ENCODE data around the gene SETX.
A peak's percentile ranks its signal among the peaks of the same experiment; 100 is the strongest.

The SETX gene
- total RNA-seq = 319 to 395 (median 358) reads per million in 3 donors

- no peaks in the 10 kb centered on the region for H3K9me3 ChIP-seq (ENCODE audit: control insufficient read depth, low read length)
- peak; percentile 91 to 94 (median 92) for DNase-seq
- peak within 1 kb of the TSS; percentile 94 for H3K27ac ChIP-seq (ENCODE audit: insufficient read depth, low read length, poor library complexity, severe bottlenecking)
- H3K27me3 ChIP-seq (replicated peaks; ENCODE audit: control insufficient read depth, insufficient read depth, low read length, poor library complexity, severe bottlenecking) = no peaks in the 10 kb centered on the region
- peaks cover 36% of the 10 kb centered on the region for H3K4me1 ChIP-seq (ENCODE audit: control insufficient read depth, insufficient read depth, low read length, poor library complexity, severe bottlenecking)
- peaks cover 15% of the 10 kb centered on the region for H3K36me3 ChIP-seq (ENCODE audit: control insufficient read depth, insufficient read depth, low read length)
- peak within 1 kb of the TSS; percentile 76 for H3K4me3 ChIP-seq (ENCODE audit: insufficient read depth, low read depth, low read length, poor library complexity, severe bottlenecking)
Measured at GRCh38 chr9:132354637-132355355, at the start of gene SETX. Gene SETX (minus strand): TSS chr9:132354986. CDS start chr9:132349428, 5,558 bp downstream.

- no peak for DNase-seq
- Histone ChIP-seq H3K9me3 (ENCODE audit: control insufficient read depth, low read length) (no peaks in the 10 kb centered on the region), H3K27ac (ENCODE audit: insufficient read depth, low read length, poor library complexity, severe bottlenecking) (peak overlapping the region; percentile 19), H3K36me3 (ENCODE audit: control insufficient read depth, insufficient read depth, low read length) (peaks cover 23% of the 10 kb centered on the region), H3K4me3 (ENCODE audit: insufficient read depth, low read depth, low read length, poor library complexity, severe bottlenecking) (no peak overlapping the region), H3K27me3 (replicated peaks; ENCODE audit: control insufficient read depth, insufficient read depth, low read length, poor library complexity, severe bottlenecking) (no peaks in the 10 kb centered on the region), H3K4me1 (ENCODE audit: control insufficient read depth, insufficient read depth, low read length, poor library complexity, severe bottlenecking) (peaks cover 16% of the 10 kb centered on the region)
Measured at GRCh38 chr9:132404228-132404881, 49.6 kb upstream of the SETX start.

GRCh38 chr9:132401824-132402223 lies 47.0 kb upstream of the SETX start:
- Histone ChIP-seq H3K27ac (ENCODE audit: insufficient read depth, low read length, poor library complexity, severe bottlenecking) (no peak overlapping the region), H3K4me3 (ENCODE audit: insufficient read depth, low read depth, low read length, poor library complexity, severe bottlenecking) (no peak overlapping the region), H3K36me3 (ENCODE audit: control insufficient read depth, insufficient read depth, low read length) (peaks cover 42% of the 10 kb centered on the region), H3K9me3 (ENCODE audit: control insufficient read depth, low read length) (no peaks in the 10 kb centered on the region), H3K27me3 (replicated peaks; ENCODE audit: control insufficient read depth, insufficient read depth, low read length, poor library complexity, severe bottlenecking) (no peaks in the 10 kb centered on the region), H3K4me1 (ENCODE audit: control insufficient read depth, insufficient read depth, low read length, poor library complexity, severe bottlenecking) (peaks cover 16% of the 10 kb centered on the region)
- no peak for DNase-seq

- Histone ChIP-seq H3K27me3 (replicated peaks; ENCODE audit: control insufficient read depth, insufficient read depth, low read length, poor library complexity, severe bottlenecking) (no peaks in the 10 kb centered on the region), H3K4me3 (ENCODE audit: insufficient read depth, low read depth, low read length, poor library complexity, severe bottlenecking) (no peak overlapping the region), H3K36me3 (ENCODE audit: control insufficient read depth, insufficient read depth, low read length) (peaks cover 78% of the 10 kb centered on the region), H3K27ac (ENCODE audit: insufficient read depth, low read length, poor library complexity, severe bottlenecking) (no peak overlapping the region), H3K4me1 (ENCODE audit: control insufficient read depth, insufficient read depth, low read length, poor library complexity, severe bottlenecking) (no peaks in the 10 kb centered on the region), H3K9me3 (ENCODE audit: control insufficient read depth, low read length) (no peaks in the 10 kb centered on the region)
- DNase-seq = no peak
Measured at GRCh38 chr9:132395560-132395959, 40.8 kb upstream of the SETX start.

- Histone ChIP-seq H3K27me3 (replicated peaks; ENCODE audit: control insufficient read depth, insufficient read depth, low read length, poor library complexity, severe bottlenecking) (no peaks in the 10 kb centered on the region), H3K36me3 (ENCODE audit: control insufficient read depth, insufficient read depth, low read length) (peaks cover 88% of the 10 kb centered on the region), H3K27ac (ENCODE audit: insufficient read depth, low read length, poor library complexity, severe bottlenecking) (no peak overlapping the region), H3K4me3 (ENCODE audit: insufficient read depth, low read depth, low read length, poor library complexity, severe bottlenecking) (no peak overlapping the region), H3K4me1 (ENCODE audit: control insufficient read depth, insufficient read depth, low read length, poor library complexity, severe bottlenecking) (no peaks in the 10 kb centered on the region), H3K9me3 (ENCODE audit: control insufficient read depth, low read length) (no peaks in the 10 kb centered on the region)
- DNase-seq = no peak
Measured at GRCh38 chr9:132391449-132391848, 36.7 kb upstream of the SETX start.

GRCh38 chr9:132390966-132391365 lies 36.2 kb upstream of the SETX start:
- H3K27me3 ChIP-seq (replicated peaks; ENCODE audit: control insufficient read depth, insufficient read depth, low read length, poor library complexity, severe bottlenecking) = no peaks in the 10 kb centered on the region
- no peak overlapping the region for H3K27ac ChIP-seq (ENCODE audit: insufficient read depth, low read length, poor library complexity, severe bottlenecking)
- peaks cover 85% of the 10 kb centered on the region for H3K36me3 ChIP-seq (ENCODE audit: control insufficient read depth, insufficient read depth, low read length)
- no peaks in the 10 kb centered on the region for H3K9me3 ChIP-seq (ENCODE audit: control insufficient read depth, low read length)
- no peak overlapping the region for H3K4me3 ChIP-seq (ENCODE audit: insufficient read depth, low read depth, low read length, poor library complexity, severe bottlenecking)
- no peaks in the 10 kb centered on the region for H3K4me1 ChIP-seq (ENCODE audit: control insufficient read depth, insufficient read depth, low read length, poor library complexity, severe bottlenecking)
- DNase-seq = no peak

GRCh38 chr9:132387133-132387532 lies 32.3 kb upstream of the SETX start:
- peaks cover 76% of the 10 kb centered on the region for H3K36me3 ChIP-seq (ENCODE audit: control insufficient read depth, insufficient read depth, low read length)
- no peaks in the 10 kb centered on the region for H3K4me1 ChIP-seq (ENCODE audit: control insufficient read depth, insufficient read depth, low read length, poor library complexity, severe bottlenecking)
- no peaks in the 10 kb centered on the region for H3K27me3 ChIP-seq (replicated peaks; ENCODE audit: control insufficient read depth, insufficient read depth, low read length, poor library complexity, severe bottlenecking)
- H3K9me3 ChIP-seq (ENCODE audit: control insufficient read depth, low read length) = no peaks in the 10 kb centered on the region
- H3K27ac ChIP-seq (ENCODE audit: insufficient read depth, low read length, poor library complexity, severe bottlenecking) = no peak overlapping the region
- no peak for DNase-seq
- H3K4me3 ChIP-seq (ENCODE audit: insufficient read depth, low read depth, low read length, poor library complexity, severe bottlenecking) = no peak overlapping the region

GRCh38 chr9:132384376-132384775 lies 29.6 kb upstream of the SETX start:
- no peak for DNase-seq
- Histone ChIP-seq H3K36me3 (ENCODE audit: control insufficient read depth, insufficient read depth, low read length) (peaks cover 57% of the 10 kb centered on the region), H3K9me3 (ENCODE audit: control insufficient read depth, low read length) (no peaks in the 10 kb centered on the region), H3K4me1 (ENCODE audit: control insufficient read depth, insufficient read depth, low read length, poor library complexity, severe bottlenecking) (no peaks in the 10 kb centered on the region), H3K27me3 (replicated peaks; ENCODE audit: control insufficient read depth, insufficient read depth, low read length, poor library complexity, severe bottlenecking) (no peaks in the 10 kb centered on the region), H3K4me3 (ENCODE audit: insufficient read depth, low read depth, low read length, poor library complexity, severe bottlenecking) (no peak overlapping the region), H3K27ac (ENCODE audit: insufficient read depth, low read length, poor library complexity, severe bottlenecking) (no peak overlapping the region)

- Histone ChIP-seq H3K4me3 (ENCODE audit: insufficient read depth, low read depth, low read length, poor library complexity, severe bottlenecking) (no peak overlapping the region), H3K27ac (ENCODE audit: insufficient read depth, low read length, poor library complexity, severe bottlenecking) (no peak overlapping the region), H3K4me1 (ENCODE audit: control insufficient read depth, insufficient read depth, low read length, poor library complexity, severe bottlenecking) (no peaks in the 10 kb centered on the region), H3K27me3 (replicated peaks; ENCODE audit: control insufficient read depth, insufficient read depth, low read length, poor library complexity, severe bottlenecking) (no peaks in the 10 kb centered on the region), H3K9me3 (ENCODE audit: control insufficient read depth, low read length) (no peaks in the 10 kb centered on the region), H3K36me3 (ENCODE audit: control insufficient read depth, insufficient read depth, low read length) (peaks cover 52% of the 10 kb centered on the region)
- no peak for DNase-seq
Measured at GRCh38 chr9:132383462-132383883, 28.7 kb upstream of the SETX start.

- no peak overlapping the region for H3K4me3 ChIP-seq (ENCODE audit: insufficient read depth, low read depth, low read length, poor library complexity, severe bottlenecking)
- H3K9me3 ChIP-seq (ENCODE audit: control insufficient read depth, low read length) = no peaks in the 10 kb centered on the region
- no peak for DNase-seq
- no peaks in the 10 kb centered on the region for H3K27me3 ChIP-seq (replicated peaks; ENCODE audit: control insufficient read depth, insufficient read depth, low read length, poor library complexity, severe bottlenecking)
- peaks cover 46% of the 10 kb centered on the region for H3K36me3 ChIP-seq (ENCODE audit: control insufficient read depth, insufficient read depth, low read length)
- no peaks in the 10 kb centered on the region for H3K4me1 ChIP-seq (ENCODE audit: control insufficient read depth, insufficient read depth, low read length, poor library complexity, severe bottlenecking)
- H3K27ac ChIP-seq (ENCODE audit: insufficient read depth, low read length, poor library complexity, severe bottlenecking) = no peak overlapping the region
Measured at GRCh38 chr9:132381966-132382541, 27.3 kb upstream of the SETX start.

Measured in effector memory CD4-positive, alpha-beta T cell (primary cell).